Measurements from ENCODE around the gene MKKS. TPM values are rescaled to one million over a fixed set of nuclear protein-coding genes. Genes with fewer than 3 reads are reported as not detected.
A peak's percentile ranks its signal among the peaks of the same experiment; 100 is the strongest.
"Not testable (repeated sequence)": the region's sequence is repeated elsewhere in the genome, so short reads cannot be mapped to it uniquely, and the experiment has no call there.

MKKS gene
- total RNA-seq, 1 experiment from 2014 or later, result 9.6 TPM

- no peak for DNase-seq
- Histone ChIP-seq H3K9me3 (no peaks in the 10 kb centered on the region), H3K4me3 (no peak overlapping the region), H3K36me3 (no peaks in the 10 kb centered on the region), H3K27me3 (no peaks in the 10 kb centered on the region)
Observed at GRCh38 chr20:10398834-10399369, 35.1 kb downstream of the MKKS start.

- not testable (repeated sequence) for DNase-seq, H3K27me3 ChIP-seq, H3K9me3 ChIP-seq, H3K36me3 ChIP-seq, H3K4me3 ChIP-seq
Observed at GRCh38 chr20:10394752-10395151, 39.3 kb downstream of the MKKS start.

GRCh38 chr20:10390709-10391108 lies 43.3 kb downstream of the MKKS start:
- DNase-seq, result no peak

GRCh38 chr20:10388597-10388996 lies 45.4 kb downstream of the MKKS start:
- DNase-seq, result no peak
- Histone ChIP-seq H3K27me3 (no peaks in the 10 kb centered on the region), H3K9me3 (no peaks in the 10 kb centered on the region), H3K36me3 (no peaks in the 10 kb centered on the region), H3K4me3 (no peak overlapping the region)

More at GRCh38 chr20:10390709-10391108, 43.3 kb downstream of the MKKS start:
- H3K4me3 ChIP-seq, result no peak overlapping the region
- no peaks in the 10 kb centered on the region for H3K36me3 ChIP-seq
- no peaks in the 10 kb centered on the region for H3K27me3 ChIP-seq
- H3K9me3 ChIP-seq, result no peaks in the 10 kb centered on the region

- no peak for DNase-seq
Observed at GRCh38 chr20:10387686-10388085, 46.3 kb downstream of the MKKS start.

GRCh38 chr20:10385850-10386544 lies 48.0 kb downstream of the MKKS start:
- no peak for DNase-seq
- Histone ChIP-seq H3K27me3 (no peaks in the 10 kb centered on the region), H3K36me3 (no peaks in the 10 kb centered on the region), H3K4me3 (no peak overlapping the region), H3K9me3 (no peaks in the 10 kb centered on the region)

More at GRCh38 chr20:10387686-10388085, 46.3 kb downstream of the MKKS start:
- no peaks in the 10 kb centered on the region for H3K27me3 ChIP-seq
- no peak overlapping the region for H3K4me3 ChIP-seq
- H3K36me3 ChIP-seq, result no peaks in the 10 kb centered on the region
- no peaks in the 10 kb centered on the region for H3K9me3 ChIP-seq

- Histone ChIP-seq H3K27me3 (no peaks in the 10 kb centered on the region), H3K9me3 (no peaks in the 10 kb centered on the region), H3K36me3 (no peaks in the 10 kb centered on the region), H3K4me3 (no peak overlapping the region)
- no peak for DNase-seq
Observed at GRCh38 chr20:10381477-10381876, 52.5 kb downstream of the MKKS start.

- no peaks in the 10 kb centered on the region for H3K27me3 ChIP-seq
- no peaks in the 10 kb centered on the region for H3K9me3 ChIP-seq
- no peak for DNase-seq
- H3K36me3 ChIP-seq, result no peaks in the 10 kb centered on the region
- H3K4me3 ChIP-seq, result no peak overlapping the region
Observed at GRCh38 chr20:10379761-10380160, 54.3 kb downstream of the MKKS start.

GRCh38 chr20:10376270-10377075 lies 57.5 kb downstream of the MKKS start:
- H3K9me3 ChIP-seq, result no peaks in the 10 kb centered on the region
- peak; percentile 48 for DNase-seq
- no peaks in the 10 kb centered on the region for H3K27me3 ChIP-seq
- H3K36me3 ChIP-seq, result no peaks in the 10 kb centered on the region
- no peak overlapping the region for H3K4me3 ChIP-seq

GRCh38 chr20:10375191-10375590 lies 58.8 kb downstream of the MKKS start:
- DNase-seq, result no peak
- Histone ChIP-seq H3K36me3 (no peaks in the 10 kb centered on the region), H3K4me3 (no peak overlapping the region), H3K9me3 (no peaks in the 10 kb centered on the region), H3K27me3 (no peaks in the 10 kb centered on the region)

- DNase-seq, result no peak
- no peak overlapping the region for H3K4me3 ChIP-seq
- H3K9me3 ChIP-seq, result no peaks in the 10 kb centered on the region
Observed at GRCh38 chr20:10374036-10374435, 60.0 kb downstream of the MKKS start.

GRCh38 chr20:10371467-10371866 lies 62.6 kb downstream of the MKKS start:
- Histone ChIP-seq H3K36me3 (no peaks in the 10 kb centered on the region), H3K4me3 (no peak overlapping the region), H3K27me3 (no peaks in the 10 kb centered on the region), H3K9me3 (no peaks in the 10 kb centered on the region)
- no peak for DNase-seq

More at GRCh38 chr20:10374036-10374435, 60.0 kb downstream of the MKKS start:
- Histone ChIP-seq H3K36me3 (no peaks in the 10 kb centered on the region), H3K27me3 (no peaks in the 10 kb centered on the region)

GRCh38 chr20:10370091-10370887 lies 63.7 kb downstream of the MKKS start:
- H3K9me3 ChIP-seq, result no peaks in the 10 kb centered on the region
- DNase-seq, result no peak
- H3K36me3 ChIP-seq, result no peaks in the 10 kb centered on the region
- H3K4me3 ChIP-seq, result no peak overlapping the region
- no peaks in the 10 kb centered on the region for H3K27me3 ChIP-seq

- no peaks in the 10 kb centered on the region for H3K36me3 ChIP-seq
- H3K4me3 ChIP-seq, result no peak overlapping the region
- no peaks in the 10 kb centered on the region for H3K9me3 ChIP-seq
- DNase-seq, result peak; percentile 82
- H3K27me3 ChIP-seq, result no peaks in the 10 kb centered on the region
Observed at GRCh38 chr20:10369723-10370090, 64.3 kb downstream of the MKKS start.

GRCh38 chr20:10368702-10369041 lies 65.3 kb downstream of the MKKS start:
- Histone ChIP-seq H3K27me3 (no peaks in the 10 kb centered on the region), H3K36me3 (no peaks in the 10 kb centered on the region), H3K9me3 (no peaks in the 10 kb centered on the region), H3K4me3 (no peak overlapping the region)
- no peak for DNase-seq

GRCh38 chr20:10367943-10368701 lies 65.9 kb downstream of the MKKS start:
- Histone ChIP-seq H3K36me3 (no peaks in the 10 kb centered on the region), H3K9me3 (no peaks in the 10 kb centered on the region), H3K4me3 (no peak overlapping the region), H3K27me3 (no peaks in the 10 kb centered on the region)
- no peak for DNase-seq

GRCh38 chr20:10367693-10367942 lies 66.4 kb downstream of the MKKS start:
- H3K4me3 ChIP-seq, result no peak overlapping the region
- no peaks in the 10 kb centered on the region for H3K27me3 ChIP-seq
- no peak for DNase-seq
- no peaks in the 10 kb centered on the region for H3K36me3 ChIP-seq
- H3K9me3 ChIP-seq, result no peaks in the 10 kb centered on the region
